Adrenal gland (tissue), 5 donors: Measurements from ENCODE around the gene AMER3.

Source experiments
- CTCF ChIP-seq, 6 experiments: fragments of 450-650 bp in 4 of 6; fragments of 200-600 bp in 2 of 6; sonication (generic) in 1 of 6; IDR thresholded peaks; 1 replicate in 5 of 6; 2 replicates in 1 of 6; pipeline versions ENCODE4 v1.5.1 to v1.8.0; 2016 to 2021; ENCODE audit warnings: antibody characterized with exemption in 6 of 6, mild to moderate bottlenecking in 2 of 6, moderate library complexity in 1 of 6
- POLR2A ChIP-seq, 2 donors: fragments of 450-650 bp; IDR thresholded peaks; one replicate each; pipeline ENCODE4 v1.6.1; 2017; ENCODE audit warnings: antibody characterized with exemption in 2 of 2, mild to moderate bottlenecking in 2 of 2, moderate library complexity in 1 of 2
- donor health status: DM: no; HTN: no; CAD: no.

DNA sequence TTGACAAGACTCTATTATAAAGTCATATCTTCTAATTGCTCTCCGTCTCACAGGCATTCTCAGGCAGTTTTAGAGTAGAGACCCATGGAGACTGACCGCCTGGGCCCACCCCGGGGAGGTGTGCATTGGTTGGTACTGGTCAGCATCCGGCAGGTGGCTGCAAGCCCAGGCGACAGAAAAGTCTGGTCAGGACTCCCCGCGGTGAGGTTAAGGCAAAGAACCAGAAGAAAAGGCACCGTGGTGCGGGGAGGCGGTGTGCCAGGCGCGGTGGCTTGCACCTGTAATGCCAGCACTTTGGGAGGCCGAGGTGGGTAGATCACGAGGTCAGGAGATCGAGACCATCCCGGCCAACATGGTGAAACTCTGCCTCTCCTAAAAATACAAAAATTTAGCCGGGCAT lies 32.5 kb downstream of the AMER3 start:
- TF ChIP-seq CTCF (IDR thresholded peaks at IDR 0.05) = no peak
- TF ChIP-seq POLR2A (IDR thresholded peaks at IDR 0.05) = no peak
